Umbilical cord (tissue), 2 donors: ENCODE results near the gene USH1G. TPM values are rescaled to one million over a fixed set of nuclear protein-coding genes. Genes with fewer than 3 reads are reported as not detected.
"Not testable (repeated sequence)": the region's sequence is repeated elsewhere in the genome, so short reads cannot be mapped to it uniquely, and the experiment has no call there.

ENCODE experiments used
- DNase-seq: peaks from one replicate; pipeline ENCODE4 v3.0.0-alpha.2; 2015; ENCODE audit warnings: low spot score
- total RNA-seq: library from RNA; depleted of rRNA; stranded (reverse); fragments of >200 nt; gene quantifications from one replicate; pipeline ENCODE4 v1.2.3, GENCODE V29; 2014; ENCODE audit warnings: low replicate concordance; ENCODE audit not compliant: insufficient read depth

Gene USH1G
- total RNA-seq, 1 donor from 2014 or later = 2.9 TPM

DNA sequence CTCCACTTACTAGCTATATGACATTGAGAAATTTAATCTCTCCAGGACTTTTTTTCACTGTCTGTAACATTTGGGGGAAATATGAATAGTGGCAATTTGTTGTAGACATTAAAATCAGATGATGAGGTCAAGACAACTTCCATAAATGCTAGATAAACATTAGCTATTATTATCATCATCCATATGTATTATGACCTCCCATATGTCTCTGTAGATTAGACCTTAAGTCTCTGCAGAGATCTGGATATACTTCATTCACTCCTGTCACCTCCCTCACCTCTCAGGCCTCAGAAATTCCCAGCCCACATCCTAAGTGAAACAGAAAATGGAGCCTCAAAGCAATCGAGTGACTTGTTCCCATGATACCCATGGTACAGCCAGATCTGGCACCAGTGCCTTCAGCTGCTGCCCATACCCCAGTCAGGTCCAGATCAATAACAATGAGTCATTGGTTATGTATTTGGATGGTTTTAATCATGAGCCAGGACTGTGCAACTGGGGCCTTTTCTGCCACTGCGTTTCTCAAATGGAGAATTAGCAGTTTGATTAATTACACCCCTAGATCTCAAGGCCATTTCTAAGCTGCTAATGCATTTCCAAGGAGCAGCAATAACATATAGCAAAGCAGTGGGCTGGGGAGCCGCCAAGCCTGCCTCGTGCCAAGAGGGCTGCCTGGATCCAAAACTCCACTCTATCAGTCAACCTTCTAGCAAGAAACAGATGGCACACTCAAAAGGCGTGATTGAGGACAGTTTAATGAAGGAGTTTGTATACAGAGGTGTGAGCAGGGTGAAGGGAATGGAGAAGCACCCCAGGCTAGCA lies 47.7 kb downstream of the USH1G start:
- DNase-seq = no peak

DNA sequence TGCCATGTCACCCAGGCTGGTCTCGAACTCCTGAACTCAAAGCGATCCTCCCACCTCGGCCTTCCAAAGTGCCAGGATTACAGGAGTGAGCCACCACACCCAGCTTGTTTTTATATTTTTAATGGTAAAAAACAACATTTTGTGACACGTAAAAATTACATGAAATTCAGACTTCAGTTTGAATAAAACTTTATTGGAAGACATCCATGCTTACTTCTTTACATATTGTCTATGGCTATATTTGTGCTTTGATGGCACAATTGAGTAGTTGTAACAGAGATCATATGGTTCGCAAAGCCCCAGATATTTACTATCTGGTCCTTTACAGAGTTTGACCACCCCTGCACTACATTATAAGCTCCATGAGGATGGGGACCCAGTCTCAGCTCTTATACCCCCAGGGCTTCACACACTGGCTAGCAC lies 48.4 kb downstream of the USH1G start:
- DNase-seq = no peak

DNA sequence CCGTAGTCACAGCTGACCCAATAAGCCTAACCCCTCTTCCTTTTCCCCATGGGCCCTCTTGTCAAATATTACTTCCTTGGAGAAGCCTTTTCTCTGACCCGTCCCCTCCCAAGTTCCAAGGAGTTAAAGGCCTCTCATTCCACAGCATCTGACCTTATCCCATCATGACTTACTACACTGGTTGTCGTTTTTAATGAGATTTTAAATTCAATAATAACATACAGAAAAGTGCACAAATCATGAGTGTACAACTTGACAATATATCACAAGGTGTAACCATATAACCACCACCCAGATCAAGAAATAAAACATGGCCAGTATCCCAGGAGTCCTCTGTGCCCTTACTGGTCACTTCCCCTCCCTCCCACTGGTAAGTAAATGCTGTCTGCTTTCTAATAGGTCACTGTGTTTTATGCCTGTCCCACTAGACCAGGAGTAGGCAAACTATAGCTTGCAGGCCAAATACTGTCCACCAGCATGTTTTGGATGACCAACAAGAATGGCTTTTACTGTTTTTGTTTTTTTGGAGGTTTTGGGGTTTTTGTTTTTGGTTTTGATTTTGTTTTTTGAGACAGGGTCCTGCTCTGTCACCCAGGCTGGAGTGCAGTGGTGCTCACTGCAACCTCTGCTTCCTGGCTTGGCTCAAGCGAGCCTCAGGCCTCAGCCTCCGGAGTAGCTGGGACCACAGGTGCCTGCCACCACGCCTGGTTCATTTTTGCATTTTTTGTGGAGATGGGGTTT lies 49.0 kb downstream of the USH1G start:
- DNase-seq = no peak

GRCh38 chr17:74873037-74873873 lies 49.8 kb downstream of the USH1G start:
- peak; percentile 100 for DNase-seq

DNA sequence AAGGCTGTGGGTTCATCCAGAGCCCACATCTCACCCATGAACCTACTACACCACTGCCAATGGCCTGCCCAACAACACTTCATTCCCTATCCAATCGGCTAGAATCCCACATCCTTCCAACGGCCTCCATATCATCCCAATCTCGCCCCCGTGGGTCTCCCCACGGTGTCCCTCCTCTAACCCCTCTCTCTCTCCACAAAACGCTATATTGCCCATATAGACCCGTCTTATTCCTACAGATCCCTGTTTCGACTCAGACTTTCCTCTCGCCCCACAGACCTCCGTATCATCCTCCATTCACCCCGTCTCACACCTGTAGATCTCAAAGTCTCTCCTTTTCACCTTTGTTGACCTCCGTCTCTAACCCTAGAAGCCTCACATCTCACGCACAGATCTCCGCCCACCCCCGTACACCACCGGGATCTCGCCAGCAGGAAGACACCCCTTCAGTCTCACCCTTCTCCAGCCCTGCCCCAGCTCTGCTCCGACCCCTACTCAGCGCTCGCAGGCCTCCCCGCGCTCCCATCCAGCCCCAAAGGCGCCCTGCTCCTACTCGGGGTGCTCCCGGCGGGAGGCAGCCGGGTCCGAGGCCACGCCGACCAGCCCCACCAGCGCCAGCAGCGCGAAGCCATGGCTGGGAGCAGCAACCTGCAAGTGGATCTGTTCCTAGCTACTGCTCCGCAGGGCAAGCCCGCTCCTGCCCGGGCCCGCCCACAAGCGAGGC lies 50.6 kb downstream of the USH1G start, which contains the start of gene FDXR:
TSS of gene FDXR (minus strand) at position 682 of the 724 bp plus-strand sequence. CDS start at position 632, 50 bp downstream.
- DNase-seq = no peak

DNA sequence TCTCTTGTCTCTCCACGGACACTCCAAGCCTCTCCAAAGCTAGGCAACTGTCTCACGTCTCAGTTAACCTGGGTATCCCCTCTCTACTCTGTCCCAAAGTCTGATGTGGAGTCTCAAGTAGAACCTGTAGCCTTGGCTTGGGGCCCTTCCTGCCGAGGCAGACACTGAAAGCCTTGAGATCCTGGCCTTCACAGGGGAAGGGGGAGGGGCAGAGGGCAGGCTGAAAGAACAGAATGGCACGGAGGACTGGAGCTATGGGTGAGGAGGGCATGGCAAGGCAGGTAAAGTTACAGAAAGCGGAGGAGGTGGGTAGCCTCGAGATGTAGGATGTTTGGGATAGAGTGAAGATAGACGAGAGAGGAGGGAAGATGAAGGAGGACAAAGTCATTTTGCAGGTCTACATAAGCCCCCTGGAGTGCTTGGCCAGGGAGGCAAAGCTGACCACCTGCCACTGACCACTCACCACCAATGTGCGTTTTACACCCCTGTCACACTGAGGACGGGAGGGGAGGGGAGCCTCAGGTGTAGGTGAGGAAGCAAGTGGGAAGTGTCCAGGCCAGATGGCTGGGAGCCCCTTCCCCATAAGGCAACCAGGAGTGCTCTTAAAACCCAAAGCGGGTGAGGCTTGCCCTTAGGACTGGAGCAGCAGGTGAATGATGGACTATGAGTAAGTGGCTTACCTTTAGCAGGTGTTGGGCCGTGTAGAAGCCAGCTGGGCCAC lies 51.5 kb downstream of the USH1G start:
- DNase-seq = no peak

GRCh38 chr17:74870512-74870911 lies 52.5 kb downstream of the USH1G start:
- peak; percentile 64 for DNase-seq

GRCh38 chr17:74870028-74870427 lies 53.0 kb downstream of the USH1G start:
- DNase-seq = not testable (repeated sequence)

DNA sequence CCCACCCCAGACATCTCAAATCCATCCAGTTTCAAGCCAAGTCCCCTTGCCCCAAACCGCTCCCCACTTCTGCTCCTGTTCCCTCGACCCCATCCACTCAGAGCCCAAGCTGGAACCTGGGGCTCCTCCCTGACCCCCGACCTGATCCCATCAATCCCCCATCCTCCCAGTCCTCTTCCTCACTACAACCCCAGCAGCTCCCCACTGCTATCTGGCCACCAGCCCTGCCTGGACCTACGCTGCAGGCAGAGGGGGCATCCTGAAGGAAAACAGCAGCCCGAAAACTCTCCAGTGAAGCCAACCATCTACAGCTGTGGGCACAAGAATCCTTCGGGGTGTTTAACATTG lies 54.2 kb downstream of the USH1G start:
- DNase-seq = no peak

DNA sequence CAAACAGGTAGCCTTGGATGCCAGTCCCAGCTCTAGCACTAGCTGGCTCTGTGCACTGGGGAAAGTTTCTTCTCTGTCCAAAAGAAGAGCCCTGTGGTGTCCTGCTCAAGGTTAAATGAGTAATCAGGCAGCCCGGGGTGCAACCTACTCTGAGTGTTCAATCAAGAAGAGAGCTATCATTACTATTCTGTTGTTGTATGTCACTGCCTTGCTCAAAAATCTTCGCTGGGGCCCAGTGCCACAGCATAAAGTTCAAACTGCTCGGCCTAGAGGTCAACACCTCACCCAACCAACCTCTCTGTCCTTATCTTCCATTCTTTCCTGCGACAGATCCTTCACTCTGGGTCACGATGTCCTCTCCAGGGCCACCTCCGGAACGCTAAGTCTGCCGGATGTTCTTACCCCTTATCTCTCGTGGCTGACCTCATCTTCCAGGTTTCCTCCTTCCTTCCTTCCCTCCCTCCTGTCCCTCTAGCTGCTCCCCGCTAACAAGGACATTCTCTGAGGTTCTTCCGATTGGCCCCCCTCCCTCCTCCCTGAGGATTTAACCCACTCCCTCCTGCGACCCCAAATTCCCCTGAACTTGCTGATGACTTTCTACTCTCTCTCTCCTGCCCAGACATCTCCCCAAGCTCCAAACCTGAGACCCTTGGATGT lies 54.7 kb downstream of the USH1G start:
- DNase-seq = no peak

DNA sequence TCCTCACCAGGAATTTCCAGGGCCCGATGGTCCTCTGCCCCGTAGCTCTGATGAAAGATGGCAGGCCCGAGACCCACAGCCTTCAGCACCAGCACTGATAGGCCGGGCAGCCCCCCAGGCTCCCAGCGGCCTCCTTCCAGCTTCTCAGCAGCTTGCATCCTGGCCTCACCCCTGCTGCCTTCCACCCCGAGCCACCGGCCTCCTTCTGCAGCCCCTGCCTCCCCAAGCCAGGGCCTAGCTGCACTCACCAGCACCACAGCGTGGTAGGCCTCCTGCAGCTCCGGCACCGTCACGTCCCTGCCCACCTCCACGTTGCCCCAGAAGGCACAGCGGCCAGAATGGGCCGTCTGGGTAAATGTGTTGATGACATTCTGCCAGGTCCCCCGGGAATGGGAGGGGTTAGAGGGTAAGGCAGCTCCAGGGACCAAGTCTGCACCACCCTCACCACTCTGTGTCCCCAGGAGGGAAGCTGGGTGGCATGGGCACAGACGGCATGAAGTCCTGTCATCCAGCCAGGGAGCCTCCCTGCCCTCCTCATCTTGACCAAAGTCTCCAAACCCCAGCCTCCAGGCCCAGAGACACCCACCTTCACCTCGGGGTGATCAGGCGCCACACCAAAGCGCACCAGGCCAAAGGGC lies 56.7 kb downstream of the USH1G start:
- DNase-seq = no peak

Other genes with a start within 250 kb of the USH1G start
- 3.1 TPM for gene CD300LF, start 210.3 kb downstream of the USH1G start, total RNA-seq
- gene RAB37, start 186.0 kb downstream of the USH1G start, total RNA-seq = 4.6 TPM
- gene NHERF1, start 174.6 kb downstream of the USH1G start, total RNA-seq = 12.5 TPM
- gene NAT9, start 146.9 kb downstream of the USH1G start, total RNA-seq = 18.1 TPM
- 4.1 TPM for gene GRIN2C, start 63.4 kb downstream of the USH1G start, total RNA-seq
- 1.7 TPM for gene FDXR, start 50.3 kb downstream of the USH1G start, total RNA-seq
- not detected for gene FADS6, start 29.6 kb downstream of the USH1G start, total RNA-seq
- 0.72 TPM for gene OTOP2, start 1.0 kb upstream of the USH1G start, total RNA-seq
- not detected for gene OTOP3, start 12.6 kb upstream of the USH1G start, total RNA-seq
- 8.9 TPM for gene HID1, start 49.5 kb upstream of the USH1G start, total RNA-seq
- gene CDR2L, start 64.4 kb upstream of the USH1G start, total RNA-seq = 3.1 TPM
- gene MRPL58, start 89.4 kb upstream of the USH1G start, total RNA-seq = 24.6 TPM
- gene ATP5PD, start 123.7 kb upstream of the USH1G start, total RNA-seq = 231 TPM
- gene KCTD2, start 124.0 kb upstream of the USH1G start, total RNA-seq = 21.2 TPM
- gene SLC16A5, start 164.7 kb upstream of the USH1G start, total RNA-seq = 20.7 TPM
- 2.6 TPM for gene ARMC7, start 186.7 kb upstream of the USH1G start, total RNA-seq
- gene NT5C, start 208.5 kb upstream of the USH1G start, total RNA-seq = 47.7 TPM
- 16.6 TPM for gene JPT1, start 231.3 kb upstream of the USH1G start, total RNA-seq